VCaP (cell line): ENCODE measurements around the gene FSIP2.

Experiments
- H3K27ac ChIP-seq: fragments of 450-650 bp; 2 replicates; pipeline ENCODE4 v1.5.1; 2017
- TF ChIP-seq, protein P1 (sequence below): fragments of 450-650 bp; conservative IDR thresholded peaks from 2 replicates; pipeline ENCODE4 v1.5.1; 2017; ENCODE audit warnings: mild to moderate bottlenecking, moderate library complexity

FSIP2 gene

DNA sequence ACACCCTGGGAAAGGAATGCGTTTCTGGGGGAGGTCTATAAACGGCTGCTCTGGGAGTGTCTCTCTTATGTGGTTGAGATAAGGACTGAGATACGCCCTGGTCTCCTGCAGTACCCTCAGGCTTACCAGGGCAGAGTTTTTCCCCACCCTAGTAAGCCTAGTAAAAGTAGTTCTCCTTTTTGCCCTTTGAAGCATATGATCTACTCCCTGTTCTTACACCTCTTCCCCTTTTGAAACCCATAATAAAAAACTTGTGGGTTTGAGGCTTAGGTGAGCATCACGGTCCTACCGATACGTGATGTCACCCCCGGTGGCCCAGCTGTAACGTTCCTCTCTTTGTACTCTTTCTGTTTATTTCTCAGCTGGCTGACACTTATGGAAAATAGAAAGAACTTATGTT is 97.4 kb downstream of the FSIP2 start:
- TF ChIP-seq, protein P1, sequence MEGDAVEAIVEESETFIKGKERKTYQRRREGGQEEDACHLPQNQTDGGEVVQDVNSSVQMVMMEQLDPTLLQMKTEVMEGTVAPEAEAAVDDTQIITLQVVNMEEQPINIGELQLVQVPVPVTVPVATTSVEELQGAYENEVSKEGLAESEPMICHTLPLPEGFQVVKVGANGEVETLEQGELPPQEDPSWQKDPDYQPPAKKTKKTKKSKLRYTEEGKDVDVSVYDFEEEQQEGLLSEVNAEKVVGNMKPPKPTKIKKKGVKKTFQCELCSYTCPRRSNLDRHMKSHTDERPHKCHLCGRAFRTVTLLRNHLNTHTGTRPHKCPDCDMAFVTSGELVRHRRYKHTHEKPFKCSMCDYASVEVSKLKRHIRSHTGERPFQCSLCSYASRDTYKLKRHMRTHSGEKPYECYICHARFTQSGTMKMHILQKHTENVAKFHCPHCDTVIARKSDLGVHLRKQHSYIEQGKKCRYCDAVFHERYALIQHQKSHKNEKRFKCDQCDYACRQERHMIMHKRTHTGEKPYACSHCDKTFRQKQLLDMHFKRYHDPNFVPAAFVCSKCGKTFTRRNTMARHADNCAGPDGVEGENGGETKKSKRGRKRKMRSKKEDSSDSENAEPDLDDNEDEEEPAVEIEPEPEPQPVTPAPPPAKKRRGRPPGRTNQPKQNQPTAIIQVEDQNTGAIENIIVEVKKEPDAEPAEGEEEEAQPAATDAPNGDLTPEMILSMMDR, result no peak
- no peak overlapping the region for H3K27ac ChIP-seq

DNA sequence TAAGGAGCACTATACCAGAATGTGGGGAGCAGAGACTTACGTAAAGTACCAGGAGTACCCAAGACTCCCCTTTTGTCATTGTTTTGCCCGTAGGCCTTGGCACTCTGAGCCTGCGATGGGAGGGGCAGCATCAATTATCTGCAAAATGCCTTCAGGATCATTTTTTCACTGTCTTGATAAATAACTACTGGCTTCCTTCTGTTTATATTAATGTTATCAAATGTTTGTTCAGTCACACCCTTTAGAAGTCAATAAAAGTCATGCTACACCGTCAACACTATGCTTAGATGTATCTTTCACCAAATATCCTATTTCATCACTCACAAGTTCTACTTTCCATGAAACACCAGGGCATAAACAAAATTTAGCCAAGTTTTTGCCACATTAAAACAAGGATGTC is 116.3 kb downstream of the FSIP2 start:
- TF ChIP-seq, protein P1, result no peak
- H3K27ac ChIP-seq, result no peak overlapping the region

DNA sequence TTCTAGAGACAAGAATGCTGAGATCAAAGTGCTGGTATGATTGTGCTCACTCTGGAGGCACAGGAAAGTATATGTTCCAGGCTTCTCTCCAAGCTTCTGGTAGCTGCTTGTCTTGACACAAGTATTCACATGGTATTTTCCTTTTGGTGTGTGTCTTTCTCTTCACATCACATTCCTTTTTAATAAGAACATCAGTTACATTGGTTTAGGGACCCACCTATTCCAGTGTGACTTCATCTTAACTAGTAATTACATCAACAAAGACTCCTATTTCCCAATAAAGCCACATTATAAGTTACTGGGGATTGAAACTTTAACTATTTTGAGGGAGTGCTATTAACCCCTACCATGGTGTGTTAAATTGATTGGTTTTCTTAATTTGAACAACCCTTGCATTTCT is 119.1 kb downstream of the FSIP2 start:
- TF ChIP-seq, protein P1, result no peak
- no peak overlapping the region for H3K27ac ChIP-seq

DNA sequence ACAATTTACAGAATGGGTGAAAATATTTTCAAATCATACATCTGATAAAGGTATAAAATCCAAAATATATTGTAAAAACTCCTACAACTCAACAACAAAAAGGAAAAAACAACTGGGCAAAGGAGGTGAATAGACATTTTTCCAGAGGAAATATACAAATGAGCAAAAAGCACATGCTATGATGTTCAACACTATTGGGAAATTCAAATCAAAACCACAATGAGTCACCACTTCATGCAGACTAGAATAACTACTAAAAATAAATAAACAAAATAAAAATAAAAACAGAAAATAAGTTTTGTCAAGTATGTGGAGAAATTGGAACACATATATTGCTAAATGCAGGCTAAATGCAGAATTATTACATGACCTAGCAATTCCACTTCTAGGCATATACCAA is 120.9 kb downstream of the FSIP2 start:
- no peak overlapping the region for H3K27ac ChIP-seq
- TF ChIP-seq, protein P1, result no peak

DNA sequence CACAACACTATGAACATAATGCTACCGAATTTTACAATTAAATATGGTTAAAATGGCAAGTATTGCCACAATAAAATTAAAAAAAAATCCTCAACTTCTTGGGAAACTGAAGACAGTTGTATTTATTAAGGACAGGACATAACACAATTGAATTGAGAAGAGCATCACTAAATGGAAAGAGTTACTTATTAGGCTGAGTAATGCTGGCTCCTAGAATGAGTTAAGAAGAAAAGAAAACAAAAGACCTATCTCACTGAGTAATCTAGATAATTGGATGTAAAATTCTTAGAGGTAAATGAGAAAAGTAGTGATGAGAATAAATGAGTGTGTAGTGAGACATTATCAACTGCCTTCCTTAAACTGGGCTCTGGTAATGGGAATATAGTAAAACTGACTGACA is 121.7 kb downstream of the FSIP2 start:
- no peak overlapping the region for H3K27ac ChIP-seq
- TF ChIP-seq, protein P1, result no peak

DNA sequence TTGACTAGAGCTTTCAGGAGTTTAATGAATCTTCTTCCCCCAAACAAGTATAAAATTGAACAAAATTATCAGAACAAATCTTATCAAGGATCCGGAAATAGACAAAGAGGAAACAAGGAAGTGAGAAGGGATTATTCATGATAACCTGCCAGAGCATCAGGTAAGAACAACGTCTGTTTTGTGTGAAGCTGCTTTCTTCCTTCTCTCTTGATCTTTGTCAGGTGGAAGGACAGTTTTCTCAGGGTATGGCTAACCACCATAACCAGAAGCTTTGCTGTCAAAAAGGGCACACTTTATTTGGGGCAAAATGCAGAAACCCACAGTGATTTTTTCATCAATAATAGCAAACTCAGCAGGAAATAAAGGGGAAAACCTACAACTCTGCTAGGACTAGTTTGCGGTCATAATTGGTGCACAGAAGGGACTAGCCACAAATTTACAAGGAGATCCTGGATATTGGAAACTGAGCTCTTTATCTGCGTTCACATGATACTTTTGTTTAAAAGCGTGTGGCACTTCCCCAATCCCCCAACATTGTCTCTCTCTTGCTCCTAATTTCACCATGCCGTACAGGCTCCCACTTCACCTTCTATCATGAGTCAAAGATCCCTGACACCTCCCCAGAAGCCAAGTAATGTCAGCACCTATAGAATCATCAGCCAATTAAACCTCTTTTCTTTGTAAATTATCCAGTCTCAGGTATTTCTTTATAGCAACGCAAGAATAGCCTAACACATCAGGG is 124.2 kb downstream of the FSIP2 start:
- H3K27ac ChIP-seq, result no peak overlapping the region
- TF ChIP-seq, protein P1, result no peak

DNA sequence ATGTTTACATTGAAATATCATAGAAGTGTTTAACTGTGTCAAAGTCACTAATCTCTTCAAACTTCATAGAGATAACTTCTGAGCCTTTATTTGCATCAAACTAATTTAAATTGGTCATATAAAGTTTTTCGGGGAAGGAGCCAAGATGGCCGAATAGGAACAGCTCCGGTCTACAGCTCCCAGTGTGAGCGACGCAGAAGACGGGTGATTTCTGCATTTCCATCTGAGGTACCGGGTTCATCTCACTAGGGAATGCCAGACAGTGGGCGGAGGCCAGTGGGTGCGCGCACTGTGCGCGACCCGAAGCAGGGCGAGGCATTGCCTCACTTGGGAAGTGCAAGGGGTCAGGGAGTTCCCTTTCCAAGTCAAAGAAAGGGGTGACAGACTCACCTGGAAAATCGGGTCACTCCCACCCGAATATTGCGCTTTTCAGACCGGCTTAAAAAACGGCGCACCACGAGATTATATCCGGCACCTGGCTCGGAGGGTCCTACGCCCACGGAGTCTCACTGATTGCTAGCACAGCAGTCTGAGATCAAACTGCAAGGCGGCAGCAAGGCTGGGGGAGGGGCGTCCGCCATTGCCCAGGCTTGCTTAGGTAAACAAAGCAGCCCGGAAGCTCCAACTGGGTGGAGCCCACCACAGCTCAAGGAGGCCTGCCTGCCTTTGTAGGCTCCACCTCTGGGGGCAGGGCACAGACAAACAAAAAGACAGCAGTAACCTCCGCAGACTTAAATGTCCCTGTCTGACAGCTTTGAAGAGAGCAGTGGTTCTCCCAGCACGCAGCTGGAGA is 126.1 kb downstream of the FSIP2 start:
- peak overlapping the region; percentile 64 for H3K27ac ChIP-seq
